H9 (cell line): Measurements from ENCODE around the gene FBP2. TPM values are rescaled to one million over a fixed set of nuclear protein-coding genes. Genes with fewer than 3 reads are reported as not detected.

Experiments used
- DNase-seq: peaks from one replicate; pipeline ENCODE4 v3.0.0-alpha.2; 2017
- H2AFZ ChIP-seq: one replicate; pipeline ENCODE4 v1.6.1; 2013; ENCODE audit warnings: mild to moderate bottlenecking, low read length, control low read depth, moderate library complexity
- H2AK5ac ChIP-seq: 2 replicates; pipeline ENCODE4 v1.6.1; 2013; ENCODE audit warnings: low read length, control low read depth, mixed read lengths; ENCODE audit not compliant: insufficient read length
- H2BK120ac ChIP-seq: one replicate; pipeline ENCODE4 v1.6.1; 2013; ENCODE audit warnings: low read depth, mild to moderate bottlenecking, low read length, control low read depth, inconsistent platforms; ENCODE audit not compliant: poor library complexity, severe bottlenecking
- H2BK12ac ChIP-seq: 2 replicates; pipeline ENCODE4 v1.6.1; 2013; ENCODE audit warnings: low read length, control low read depth, mixed read lengths, low read depth; ENCODE audit not compliant: insufficient read length
- H2BK15ac ChIP-seq: 2 replicates; pipeline ENCODE4 v1.6.1; 2013; ENCODE audit warnings: low read depth, low read length, control low read depth
- H2BK20ac ChIP-seq: one replicate; pipeline ENCODE4 v1.6.1; 2013; ENCODE audit warnings: low read depth, mild to moderate bottlenecking, low read length, control low read depth, inconsistent platforms; ENCODE audit not compliant: poor library complexity, severe bottlenecking
- H2BK5ac ChIP-seq: 2 replicates; pipeline ENCODE4 v1.6.1; 2013; ENCODE audit warnings: low read length, control low read depth, mixed read lengths; ENCODE audit not compliant: insufficient read length
- H3K14ac ChIP-seq: 2 replicates; pipeline ENCODE4 v1.6.1; 2013; ENCODE audit warnings: low read length, control low read depth; ENCODE audit not compliant: insufficient read depth
- H3K18ac ChIP-seq: 2 replicates; pipeline ENCODE4 v1.6.1; 2013; ENCODE audit warnings: low read depth, mild to moderate bottlenecking, mixed read lengths, low read length, control low read depth; ENCODE audit not compliant: insufficient read length
- H3K23ac ChIP-seq: 2 replicates; pipeline ENCODE4 v1.6.1; 2013; ENCODE audit warnings: low read length, control low read depth, mixed read lengths, low read depth; ENCODE audit not compliant: insufficient read length
- H3K23me2 ChIP-seq: 2 replicates; pipeline ENCODE4 v1.6.1; 2013; ENCODE audit warnings: low read depth, mild to moderate bottlenecking, mixed read lengths, low read length, control low read depth; ENCODE audit not compliant: insufficient read length, poor library complexity, severe bottlenecking
- H3K27ac ChIP-seq: 2 replicates; pipeline ENCODE4 v1.5.1; 2013; ENCODE audit warnings: low read length, control low read depth, mixed read lengths, low read depth; ENCODE audit not compliant: insufficient read length
- H3K27me3 ChIP-seq: 2 replicates; pipeline ENCODE4 v1.6.1; 2013; ENCODE audit warnings: low read length, control low read depth, inconsistent platforms; ENCODE audit not compliant: insufficient read depth
- H3K4ac ChIP-seq: 2 replicates; pipeline ENCODE4 v1.6.1; 2013; ENCODE audit warnings: low read depth, mild to moderate bottlenecking, control low read depth, inconsistent platforms, low read length, moderate library complexity
- H3K4me1 ChIP-seq: 2 replicates; pipeline ENCODE4 v1.6.1; 2013; ENCODE audit warnings: low read length, control low read depth, inconsistent platforms; ENCODE audit not compliant: insufficient read depth
- H3K4me2 ChIP-seq: 2 replicates; pipeline ENCODE4 v1.6.1; 2013; ENCODE audit warnings: low read length, control low read depth, mixed read lengths; ENCODE audit not compliant: insufficient read length, insufficient read depth
- H3K56ac ChIP-seq: 2 replicates; pipeline ENCODE4 v1.6.1; 2013; ENCODE audit warnings: low read depth, mild to moderate bottlenecking, mixed read lengths, low read length, control low read depth; ENCODE audit not compliant: insufficient read length
- H3K79me1 ChIP-seq: 2 replicates; pipeline ENCODE4 v1.6.1; 2013; ENCODE audit warnings: low read depth, mild to moderate bottlenecking, moderate library complexity, low read length, control low read depth, inconsistent platforms; ENCODE audit not compliant: insufficient read depth, poor library complexity, severe bottlenecking
- H3K79me2 ChIP-seq: 2 replicates; pipeline ENCODE4 v1.6.1; 2013; ENCODE audit warnings: low read length, control low read depth, inconsistent platforms; ENCODE audit not compliant: insufficient read depth
- H3K9ac ChIP-seq: 2 replicates; pipeline ENCODE4 v1.6.1; 2013; ENCODE audit warnings: low read length, control low read depth, mixed read lengths; ENCODE audit not compliant: insufficient read length; ENCODE audit errors: extremely low read depth
- H3K9me3 ChIP-seq: one replicate; pipeline ENCODE4 v1.6.1; 2013; ENCODE audit warnings: low read depth, low read length, inconsistent platforms; ENCODE audit not compliant: control insufficient read depth
- H3T11ph ChIP-seq: one replicate; pipeline ENCODE4 v1.6.1; 2013; ENCODE audit warnings: mild to moderate bottlenecking, low read length, control low read depth, inconsistent platforms
- H4K20me1 ChIP-seq: one replicate; pipeline ENCODE4 v1.6.1; 2013; ENCODE audit not compliant: control insufficient read depth, insufficient read length, insufficient read depth
- H4K5ac ChIP-seq: 2 replicates; pipeline ENCODE4 v1.6.1; 2013; ENCODE audit warnings: low read depth, mild to moderate bottlenecking, mixed read lengths, low read length, control low read depth; ENCODE audit not compliant: insufficient read length
- H4K8ac ChIP-seq: replicated peaks from 2 replicates; pipeline ENCODE4 v1.6.1; 2013; ENCODE audit warnings: low read length, control low read depth, mixed read lengths, low read depth; ENCODE audit not compliant: insufficient read length
- H4K91ac ChIP-seq: 2 replicates; pipeline ENCODE4 v1.6.1; 2013; ENCODE audit warnings: low read depth, mild to moderate bottlenecking, moderate library complexity, mixed read lengths, low read length, control low read depth; ENCODE audit not compliant: insufficient read length
- H3K27ac Mint-ChIP-seq, 3 experiments: 2 replicates in 2 of 3; 3 replicates in 1 of 3; pipeline ENCODE4 v1.8.0; 2020 to 2021; ENCODE audit warnings: mixed read lengths in 3 of 3, mild to moderate bottlenecking in 1 of 3, moderate library complexity in 1 of 3
- H3K27me3 Mint-ChIP-seq: 2 replicates; pipeline ENCODE4 v1.8.0; 2021; ENCODE audit warnings: low read depth, mild to moderate bottlenecking, moderate library complexity, mixed read lengths
- H3K36me3 Mint-ChIP-seq, 3 experiments: 2 replicates in 2 of 3; 3 replicates in 1 of 3; pipeline ENCODE4 v1.8.0; 2020 to 2021; ENCODE audit warnings: low read depth in 3 of 3, mixed read lengths in 3 of 3; ENCODE audit not compliant: insufficient read depth in 1 of 3
- H3K4me1 Mint-ChIP-seq, 2 experiments: 2 replicates each; pipeline ENCODE4 v1.8.0; 2020; ENCODE audit warnings: mixed read lengths in 2 of 2
- H3K4me3 Mint-ChIP-seq, 2 experiments: 2 replicates in 1 of 2; 3 replicates in 1 of 2; pipeline ENCODE4 v1.8.0; 2020 to 2021; ENCODE audit warnings: mild to moderate bottlenecking in 2 of 2, mixed read lengths in 2 of 2, moderate library complexity in 1 of 2
- H3K9me3 Mint-ChIP-seq, 2 experiments: 2 replicates in 1 of 2; 3 replicates in 1 of 2; pipeline ENCODE4 v1.8.0; 2020; ENCODE audit warnings: mild to moderate bottlenecking in 2 of 2, mixed read lengths in 2 of 2, moderate library complexity in 1 of 2
- CTCF ChIP-seq: fragments of 200-600 bp; sonication (generic); conservative IDR thresholded peaks from 3 replicates; pipeline ENCODE4 v1.8.0; 2021; ENCODE audit warnings: antibody characterized with exemption, mild to moderate bottlenecking
- WGBS: extraction: QIAGEN DNeasy Blood & Tissue Kit; methylation state at CpG from one replicate; pipeline ENCODE4 v1.1.7; 2013; ENCODE audit warnings: missing lambda C conversion rate, low lambda C conversion rate, mixed read lengths; ENCODE audit not compliant: insufficient read length; ENCODE audit errors: extremely low coverage; 5-methylcytosine and 5-hydroxymethylcytosine counted together
- total RNA-seq: library from RNA; stranded (reverse); gene quantifications from 2 replicates; pipeline ENCODE4 v1.2.1, GENCODE V29; 2021

Gene FBP2
- total RNA-seq, 1 experiment from 2014 or later = not detected

GRCh38 chr9:94610181-94610606 is 16.6 kb upstream of the FBP2 start:
- no peak overlapping the region for H2BK15ac ChIP-seq
- no peaks in the 10 kb centered on the region; the same call in 1 of the 2 replicates for H3K79me2 ChIP-seq
- no peak overlapping the region for H3T11ph ChIP-seq
- DNase-seq = no peak
- H2AK5ac ChIP-seq = no peak overlapping the region
- no peak overlapping the region for H3K4me3 Mint-ChIP-seq
- no peak overlapping the region for H2BK5ac ChIP-seq
- H4K5ac ChIP-seq = no peak overlapping the region
- no peak overlapping the region for H2BK20ac ChIP-seq
- H3K36me3 Mint-ChIP-seq = no peaks in the 10 kb centered on the region
- no peak overlapping the region for H2BK120ac ChIP-seq
- no peaks in the 10 kb centered on the region for H3K9me3 Mint-ChIP-seq
- H3K56ac ChIP-seq = no peak overlapping the region
- H2BK12ac ChIP-seq = no peak overlapping the region
- H3K9ac ChIP-seq = no peak overlapping the region
- H3K23me2 ChIP-seq = no peaks in the 10 kb centered on the region
- H4K20me1 ChIP-seq = no peaks in the 10 kb centered on the region
- peaks cover 17 to 29% of the 10 kb centered on the region in 2 experiments for H3K4me1 Mint-ChIP-seq
- no peaks in the 10 kb centered on the region for H3K9me3 ChIP-seq
- no peak overlapping the region for H3K23ac ChIP-seq
- H3K4ac ChIP-seq = no peak overlapping the region
- no peak for TF ChIP-seq CTCF
- no peak overlapping the region for H2AFZ ChIP-seq
- no peak overlapping the region for H3K27ac ChIP-seq
- no peaks in the 10 kb centered on the region for H3K79me1 ChIP-seq
- H3K27me3 Mint-ChIP-seq = peaks cover 20% of the 10 kb centered on the region
- H3K27ac Mint-ChIP-seq = no peak overlapping the region
- no peaks in the 10 kb centered on the region for H3K27me3 ChIP-seq
- no peak overlapping the region for H3K18ac ChIP-seq
- no peak overlapping the region for H4K91ac ChIP-seq
- H3K4me1 ChIP-seq = peaks cover 2% of the 10 kb centered on the region; the same call in 1 of the 2 replicates
- no peak overlapping the region for H4K8ac ChIP-seq
- WGBS = no CpG with 5 or more reads among the region's 6 CpGs
- H3K14ac ChIP-seq = no peak overlapping the region
- H3K4me2 ChIP-seq = no peak overlapping the region
